22Rv1 (cell line): ENCODE results near the gene TNS3.

Source experiments
- CTCF ChIP-seq: fragments of 450-650 bp; IDR thresholded peaks from 2 replicates; pipeline ENCODE4 v1.5.1; 2017; ENCODE audit warnings: mild to moderate bottlenecking
- ZFX ChIP-seq: fragments of 450-650 bp; IDR thresholded peaks from 2 replicates; pipeline ENCODE4 v1.6.1; 2017; ENCODE audit warnings: antibody characterized with exemption, borderline replicate concordance

GRCh38 chr7:47351233-47352154, 230.4 kb downstream of the TNS3 start:
- TF ChIP-seq CTCF: no peak
- no peak for TF ChIP-seq ZFX
